ENCODE measurements around the gene GIGYF2. TPM values are rescaled to one million over a fixed set of nuclear protein-coding genes. Genes with fewer than 3 reads are reported as not detected.

The GIGYF2 gene
- total and polyA plus RNA-seq, 3 experiments from 2014 or later: 27.2 to 55.8 (median 54.7) TPM

GRCh38 chr2:232693344-232693743 is 3.8 kb upstream of the GIGYF2 start:
- DNase-seq: no peak
- H3K4me1 Mint-ChIP-seq: peaks cover 6 to 10% (median 7%) of the 10 kb centered on the region in 3 donors

GRCh38 chr2:232696609-232697058 is 497 bp upstream of the GIGYF2 start:
- Mint-ChIP-seq H3K4me3 (peak overlapping the region; percentile 92 to 99 (median 94)), H3K27ac (peak overlapping the region; percentile 70 to 95 (median 84)), H3K4me1 (peaks cover 31 to 37% (median 33%) of the 10 kb centered on the region in 3 donors), H3K9me3 (peaks cover 0 to 3% (median 0%) of the 10 kb centered on the region in 5 donors), H3K27me3 (no peaks in the 10 kb centered on the region), H3K36me3 (peaks cover 0 to 17% (median 6%) of the 10 kb centered on the region in 3 donors)
- no peaks in the 10 kb centered on the region for H3K36me3 ChIP-seq (ENCODE audit: insufficient read depth, low read length)
- no peaks in the 10 kb centered on the region for H3K9me3 ChIP-seq (ENCODE audit: low read length)
- H3K27me3 ChIP-seq (ENCODE audit: insufficient read depth, low read length, poor library complexity, severe bottlenecking): no peaks in the 10 kb centered on the region
- peaks cover 37% of the 10 kb centered on the region for H3K4me1 ChIP-seq (ENCODE audit: insufficient read depth, low read length)
- POLR2A ChIA-PET: no interaction called here
- CTCF ChIA-PET: no interaction called here
- H3K4me3 ChIP-seq (ENCODE audit: low read length): peak overlapping the region; percentile 90
- H3K27ac ChIP-seq (ENCODE audit: low read depth, low read length): no peak overlapping the region
- no peak for DNase-seq

More at GRCh38 chr2:232693344-232693743, 3.8 kb upstream of the GIGYF2 start:
- peak overlapping the region in 1 of 7 donors; percentile 74 for H3K4me3 Mint-ChIP-seq
- peaks cover 0 to 3% (median 2%) of the 10 kb centered on the region in 5 donors for H3K9me3 Mint-ChIP-seq
- no peak overlapping the region for H3K27ac ChIP-seq (ENCODE audit: low read depth, low read length)
- H3K4me3 ChIP-seq (ENCODE audit: low read length): no peak overlapping the region
- no peaks in the 10 kb centered on the region for H3K27me3 Mint-ChIP-seq
- H3K36me3 Mint-ChIP-seq: peaks cover 0 to 6% (median 0%) of the 10 kb centered on the region in 3 donors
- H3K27ac Mint-ChIP-seq: no peak overlapping the region
- H3K27me3 ChIP-seq (ENCODE audit: insufficient read depth, low read length, poor library complexity, severe bottlenecking): no peaks in the 10 kb centered on the region
- ChIA-PET POLR2A (no interaction called here), CTCF (no interaction called here)
- peaks cover 6% of the 10 kb centered on the region for H3K4me1 ChIP-seq (ENCODE audit: insufficient read depth, low read length)
- H3K9me3 ChIP-seq (ENCODE audit: low read length): no peaks in the 10 kb centered on the region
- no peaks in the 10 kb centered on the region for H3K36me3 ChIP-seq (ENCODE audit: insufficient read depth, low read length)

GRCh38 chr2:232697807-232698110 is 628 bp downstream of the GIGYF2 start:
- peaks cover 0 to 20% (median 9%) of the 10 kb centered on the region in 3 donors for H3K36me3 Mint-ChIP-seq
- DNase-seq: peak in 2 of 5 donors; percentile 6 to 25
- H3K4me1 ChIP-seq (ENCODE audit: insufficient read depth, low read length): peaks cover 39% of the 10 kb centered on the region
- no peaks in the 10 kb centered on the region for H3K27me3 Mint-ChIP-seq
- no peaks in the 10 kb centered on the region for H3K36me3 ChIP-seq (ENCODE audit: insufficient read depth, low read length)
- peaks cover 36 to 47% (median 39%) of the 10 kb centered on the region in 3 donors for H3K4me1 Mint-ChIP-seq
- peak overlapping the region; percentile 43 to 97 (median 93) for H3K27ac Mint-ChIP-seq
- peaks cover 0 to 3% (median 0%) of the 10 kb centered on the region in 5 donors for H3K9me3 Mint-ChIP-seq
- H3K4me3 Mint-ChIP-seq: peak overlapping the region; percentile 92 to 99 (median 94)
- H3K4me3 ChIP-seq (ENCODE audit: low read length): peak overlapping the region; percentile 90
- CTCF ChIA-PET: no interaction called here
- no peaks in the 10 kb centered on the region for H3K27me3 ChIP-seq (ENCODE audit: insufficient read depth, low read length, poor library complexity, severe bottlenecking)
- H3K9me3 ChIP-seq (ENCODE audit: low read length): no peaks in the 10 kb centered on the region
- POLR2A ChIA-PET: no interaction called here
- peak overlapping the region; percentile 72 for H3K27ac ChIP-seq (ENCODE audit: low read depth, low read length)

GRCh38 chr2:232698556-232699091 is 1.5 kb downstream of the GIGYF2 start:
- H3K27me3 ChIP-seq (ENCODE audit: insufficient read depth, low read length, poor library complexity, severe bottlenecking): no peaks in the 10 kb centered on the region
- peak overlapping the region; percentile 92 to 99 (median 94) for H3K4me3 Mint-ChIP-seq
- H3K9me3 ChIP-seq (ENCODE audit: low read length): no peaks in the 10 kb centered on the region
- H3K36me3 ChIP-seq (ENCODE audit: insufficient read depth, low read length): no peaks in the 10 kb centered on the region
- no peaks in the 10 kb centered on the region for H3K27me3 Mint-ChIP-seq
- peaks cover 39% of the 10 kb centered on the region for H3K4me1 ChIP-seq (ENCODE audit: insufficient read depth, low read length)
- peak overlapping the region; percentile 90 for H3K4me3 ChIP-seq (ENCODE audit: low read length)
- no peak for DNase-seq
- CTCF ChIA-PET: no interaction called here
- H3K27ac Mint-ChIP-seq: peak overlapping the region in 7 of 8 donors; percentile 23 to 97 (median 92)
- peaks cover 2 to 23% (median 10%) of the 10 kb centered on the region in 3 donors for H3K36me3 Mint-ChIP-seq
- POLR2A ChIA-PET: no interaction called here
- H3K27ac ChIP-seq (ENCODE audit: low read depth, low read length): peak overlapping the region; percentile 72
- peaks cover 0 to 3% (median 0%) of the 10 kb centered on the region in 5 donors for H3K9me3 Mint-ChIP-seq
- H3K4me1 Mint-ChIP-seq: peaks cover 39 to 55% (median 46%) of the 10 kb centered on the region in 3 donors

GRCh38 chr2:232699110-232699509 is 2.0 kb downstream of the GIGYF2 start:
- Mint-ChIP-seq H3K36me3 (peaks cover 6 to 28% (median 14%) of the 10 kb centered on the region in 3 donors), H3K4me3 (peak overlapping the region; percentile 92 to 99 (median 94)), H3K27me3 (no peaks in the 10 kb centered on the region), H3K27ac (peak overlapping the region in 5 of 8 donors; percentile 19 to 96 (median 88)), H3K9me3 (peaks cover 0 to 3% (median 0%) of the 10 kb centered on the region in 5 donors), H3K4me1 (peaks cover 43 to 60% (median 50%) of the 10 kb centered on the region in 3 donors)
- Histone ChIP-seq H3K4me1 (ENCODE audit: insufficient read depth, low read length) (peaks cover 39% of the 10 kb centered on the region), H3K27me3 (ENCODE audit: insufficient read depth, low read length, poor library complexity, severe bottlenecking) (no peaks in the 10 kb centered on the region), H3K36me3 (ENCODE audit: insufficient read depth, low read length) (no peaks in the 10 kb centered on the region), H3K27ac (ENCODE audit: low read depth, low read length) (peak overlapping the region; percentile 72), H3K9me3 (ENCODE audit: low read length) (no peaks in the 10 kb centered on the region), H3K4me3 (ENCODE audit: low read length) (peak overlapping the region; percentile 90)
- CTCF ChIA-PET: no interaction called here
- DNase-seq: no peak
- POLR2A ChIA-PET: no interaction called here

- Histone ChIP-seq H3K4me3 (ENCODE audit: low read length) (no peak overlapping the region), H3K9me3 (ENCODE audit: low read length) (no peaks in the 10 kb centered on the region), H3K36me3 (ENCODE audit: insufficient read depth, low read length) (no peaks in the 10 kb centered on the region), H3K27ac (ENCODE audit: low read depth, low read length) (no peak overlapping the region), H3K4me1 (ENCODE audit: insufficient read depth, low read length) (peaks cover 39% of the 10 kb centered on the region), H3K27me3 (ENCODE audit: insufficient read depth, low read length, poor library complexity, severe bottlenecking) (no peaks in the 10 kb centered on the region)
- Mint-ChIP-seq H3K9me3 (peaks cover 0 to 3% (median 0%) of the 10 kb centered on the region in 5 donors), H3K36me3 (peaks cover 10 to 35% (median 16%) of the 10 kb centered on the region in 3 donors), H3K4me1 (peaks cover 45 to 65% (median 54%) of the 10 kb centered on the region in 3 donors), H3K4me3 (peak overlapping the region in 5 of 7 donors; percentile 13 to 99 (median 58)), H3K27me3 (no peaks in the 10 kb centered on the region), H3K27ac (peak overlapping the region in 3 of 8 donors; percentile 1 to 58 (median 5))
- no peak for DNase-seq
- ChIA-PET CTCF (no interaction called here), POLR2A (interaction anchor here (0.6 kb wide), 1 partner anchor 11 kb away, joined by 4 read pairs; no protein-coding TSS in a partner anchor)
Measured at GRCh38 chr2:232700154-232700553, 3.0 kb downstream of the GIGYF2 start.

- Mint-ChIP-seq H3K36me3 (peaks cover 15 to 52% (median 18%) of the 10 kb centered on the region in 3 donors), H3K4me3 (no peak overlapping the region), H3K4me1 (peaks cover 15 to 43% (median 34%) of the 10 kb centered on the region in 3 donors), H3K27ac (no peak overlapping the region), H3K9me3 (no peaks in the 10 kb centered on the region), H3K27me3 (no peaks in the 10 kb centered on the region)
- no peaks in the 10 kb centered on the region for H3K27me3 ChIP-seq (ENCODE audit: insufficient read depth, low read length, poor library complexity, severe bottlenecking)
- CTCF ChIA-PET: no interaction called here
- H3K4me1 ChIP-seq (ENCODE audit: insufficient read depth, low read length): no peaks in the 10 kb centered on the region
- no peaks in the 10 kb centered on the region for H3K9me3 ChIP-seq (ENCODE audit: low read length)
- DNase-seq: no peak
- H3K27ac ChIP-seq (ENCODE audit: low read depth, low read length): no peak overlapping the region
- no peak overlapping the region for H3K4me3 ChIP-seq (ENCODE audit: low read length)
- POLR2A ChIA-PET: no interaction called here
- H3K36me3 ChIP-seq (ENCODE audit: insufficient read depth, low read length): peaks cover 13% of the 10 kb centered on the region
Measured at GRCh38 chr2:232707076-232707475, 9.9 kb downstream of the GIGYF2 start.

GRCh38 chr2:232713505-232713904 is 16.4 kb downstream of the GIGYF2 start:
- Mint-ChIP-seq H3K4me3 (no peak overlapping the region), H3K4me1 (peaks cover 23 to 53% (median 43%) of the 10 kb centered on the region in 3 donors), H3K27ac (no peak overlapping the region), H3K36me3 (peaks cover 16 to 57% (median 17%) of the 10 kb centered on the region in 3 donors), H3K9me3 (no peaks in the 10 kb centered on the region), H3K27me3 (no peaks in the 10 kb centered on the region)
- ChIA-PET POLR2A (no interaction called here), CTCF (no interaction called here)
- Histone ChIP-seq H3K4me3 (ENCODE audit: low read length) (no peak overlapping the region), H3K27ac (ENCODE audit: low read depth, low read length) (no peak overlapping the region), H3K36me3 (ENCODE audit: insufficient read depth, low read length) (peaks cover 4% of the 10 kb centered on the region), H3K27me3 (ENCODE audit: insufficient read depth, low read length, poor library complexity, severe bottlenecking) (no peaks in the 10 kb centered on the region), H3K4me1 (ENCODE audit: insufficient read depth, low read length) (peaks cover 3% of the 10 kb centered on the region), H3K9me3 (ENCODE audit: low read length) (no peaks in the 10 kb centered on the region)
- no peak for DNase-seq

Data from CD8-positive, alpha-beta memory T cell (primary cell).